H1 (cell line): Measurements from ENCODE around the gene SKIDA1. TPM values are rescaled to one million over a fixed set of nuclear protein-coding genes. Genes with fewer than 3 reads are reported as not detected.
A peak's percentile ranks its signal among the peaks of the same experiment; 100 is the strongest.

Experiments used
- CTCF ChIA-PET: fragments of 300-600 bp; sonication (Branson Sonifier 250); formaldehyde crosslinking; loops from one replicate; lab custom pipeline; 2021; ENCODE audit not compliant: partially characterized antibody; lab: Charles Lee
- POLR2A ChIA-PET: fragments of 300-600 bp; sonication (Branson Sonifier 250); formaldehyde crosslinking; loops from one replicate; lab custom pipeline; 2021; ENCODE audit warnings: inconsistent platforms; ENCODE audit not compliant: partially characterized antibody; lab: Charles Lee
- DNase-seq, 2 experiments: peaks; one replicate each; pipeline versions ENCODE4 v3.0.0 to v3.0.0-alpha.2; 2010 to 2022; ENCODE audit warnings: low spot score in 2 of 2, low read depth in 1 of 2, mixed read lengths in 1 of 2
- FAIRE-seq: peaks from 2 replicates; lab custom pipeline; 2011; peaks lifted over from hg19 to GRCh38; lab: Jason Lieb, UNC
- H2AFZ ChIP-seq: 2 replicates; pipeline ENCODE4 v1.8.1; 2012; ENCODE audit warnings: low read length, inconsistent platforms
- H2AK5ac ChIP-seq: 2 replicates; pipeline ENCODE4 v1.6.1; 2013; ENCODE audit warnings: low read depth, low read length
- H2BK120ac ChIP-seq: replicated peaks from 2 replicates; pipeline ENCODE3; 2013; ENCODE audit warnings: low read depth, low read length, inconsistent platforms
- H2BK12ac ChIP-seq: 2 replicates; pipeline ENCODE4 v1.6.1; 2013; ENCODE audit warnings: low read depth, low read length
- H2BK15ac ChIP-seq: 2 replicates; pipeline ENCODE4 v1.6.1; 2013; ENCODE audit warnings: low read length
- H2BK20ac ChIP-seq: 2 replicates; pipeline ENCODE4 v1.6.1; 2013; ENCODE audit warnings: low read length
- H2BK5ac ChIP-seq: 2 replicates; pipeline ENCODE4 v1.6.1; 2013; ENCODE audit warnings: low read depth, low read length
- H3K14ac ChIP-seq: 2 replicates; pipeline ENCODE4 v1.6.1; 2013; ENCODE audit warnings: inconsistent platforms; ENCODE audit not compliant: insufficient read length
- H3K18ac ChIP-seq: 2 replicates; pipeline ENCODE4 v1.6.1; 2013; ENCODE audit warnings: low read length; ENCODE audit errors: extremely low read depth
- H3K23ac ChIP-seq: 2 replicates; pipeline ENCODE4 v1.6.1; 2013; ENCODE audit warnings: inconsistent platforms; ENCODE audit not compliant: insufficient read length
- H3K23me2 ChIP-seq: 2 replicates; pipeline ENCODE4 v1.6.1; 2013; ENCODE audit warnings: low read depth, low read length
- H3K27ac ChIP-seq: 2 replicates; pipeline ENCODE4 v1.6.1; 2011; ENCODE audit warnings: low read depth, low read length, inconsistent platforms
- H3K27me3 ChIP-seq, 4 experiments: replicated peaks in 1 of 4; 1 replicate in 1 of 4; 2 replicates in 3 of 4; pipeline versions ENCODE4 v1.6.1 to v1.8.1; 2011 to 2013; ENCODE audit warnings: low read length in 3 of 4, mild to moderate bottlenecking in 3 of 4, inconsistent platforms in 2 of 4, mixed read lengths in 2 of 4, moderate library complexity in 1 of 4; ENCODE audit not compliant: control insufficient read depth in 3 of 4, insufficient read depth in 3 of 4; ENCODE audit errors: extremely low read depth in 1 of 4
- H3K36me3 ChIP-seq, 4 experiments: 2 replicates each; pipeline versions ENCODE4 v1.6.1 to v1.8.1; 2011 to 2013; ENCODE audit warnings: mild to moderate bottlenecking in 4 of 4, low read length in 3 of 4, moderate library complexity in 2 of 4, control low read depth in 1 of 4, inconsistent platforms in 1 of 4; ENCODE audit not compliant: insufficient read depth in 4 of 4, control insufficient read depth in 2 of 4
- H3K4ac ChIP-seq: replicated peaks from 2 replicates; pipeline ENCODE3; 2013; ENCODE audit warnings: low read length, low read depth, mixed read lengths, inconsistent platforms; ENCODE audit not compliant: insufficient read length
- H3K4me1 ChIP-seq, 4 experiments: replicated peaks in 1 of 4; 1 replicate in 1 of 4; 2 replicates in 3 of 4; pipeline versions ENCODE4 v1.6.1 to v1.8.1; 2011 to 2013; ENCODE audit warnings: low read length in 3 of 4, inconsistent platforms in 2 of 4, mixed read lengths in 1 of 4; ENCODE audit not compliant: insufficient read depth in 4 of 4, control insufficient read depth in 3 of 4
- H3K4me2 ChIP-seq, 2 experiments: 2 replicates each; pipeline versions ENCODE4 v1.6.1 to v1.8.1; 2011 to 2013; ENCODE audit warnings: low read depth in 2 of 2, low read length in 2 of 2, control low read depth in 1 of 2, inconsistent platforms in 1 of 2, mild to moderate bottlenecking in 1 of 2; ENCODE audit not compliant: insufficient read depth in 1 of 2
- H3K4me3 ChIP-seq, 4 experiments: fragments of 200-600, 300-600 bp in 1 of 4; sonication (generic), shearing (Covaris generic), sonication (Bioruptor Twin) in 1 of 4; 2 replicates each; pipeline versions ENCODE4 v1.5.1 to v1.8.1; 2011 to 2016; ENCODE audit warnings: low read length in 4 of 4, low read depth in 3 of 4, control low read depth in 2 of 4, inconsistent platforms in 2 of 4, mild to moderate bottlenecking in 2 of 4, mixed read lengths in 1 of 4, moderate library complexity in 1 of 4; ENCODE audit not compliant: insufficient read depth in 2 of 4; ENCODE audit errors: extremely low read depth in 1 of 4
- H3K56ac ChIP-seq: replicated peaks from 2 replicates; pipeline ENCODE3; 2013; ENCODE audit warnings: low read depth, mild to moderate bottlenecking, mixed read lengths, low read length, inconsistent platforms; ENCODE audit not compliant: insufficient read length
- H3K79me1 ChIP-seq: 2 replicates; pipeline ENCODE4 v1.6.1; 2013; ENCODE audit warnings: low read depth, low read length, control low read depth
- H3K79me2 ChIP-seq, 2 experiments: 2 replicates each; pipeline versions ENCODE4 v1.6.1 to v1.8.1; 2012 to 2013; ENCODE audit warnings: low read length in 2 of 2, mild to moderate bottlenecking in 2 of 2, inconsistent platforms in 1 of 2; ENCODE audit not compliant: insufficient read depth in 2 of 2, control insufficient read depth in 1 of 2
- H3K9ac ChIP-seq, 4 experiments: replicated peaks in 1 of 4; 1 replicate in 1 of 4; 2 replicates in 3 of 4; pipeline versions ENCODE4 v1.6.1 to v1.8.1; 2011 to 2013; ENCODE audit warnings: low read depth in 3 of 4, low read length in 3 of 4, control low read depth in 2 of 4, mild to moderate bottlenecking in 2 of 4, moderate library complexity in 2 of 4, inconsistent platforms in 1 of 4; ENCODE audit errors: extremely low read depth in 1 of 4
- H3K9me3 ChIP-seq, 2 experiments: 2 replicates each; pipeline versions ENCODE4 v1.6.1 to v1.8.1; 2012 to 2013; ENCODE audit warnings: mild to moderate bottlenecking in 2 of 2, moderate library complexity in 2 of 2, control low read depth in 1 of 2, inconsistent platforms in 1 of 2, low read depth in 1 of 2, low read length in 1 of 2, mixed read lengths in 1 of 2; ENCODE audit not compliant: insufficient read depth in 2 of 2
- H4K20me1 ChIP-seq, 2 experiments: replicated peaks in 1 of 2; 2 replicates each; pipeline versions ENCODE3 to v1.8.1; 2011 to 2013; ENCODE audit warnings: inconsistent platforms in 2 of 2, low read length in 2 of 2, mild to moderate bottlenecking in 1 of 2; ENCODE audit not compliant: insufficient read depth in 2 of 2, control insufficient read depth in 1 of 2
- H4K5ac ChIP-seq: 2 replicates; pipeline ENCODE4 v1.6.1; 2013; ENCODE audit warnings: low read length, low read depth, mixed read lengths, inconsistent platforms; ENCODE audit not compliant: insufficient read length
- H4K8ac ChIP-seq: 2 replicates; pipeline ENCODE4 v1.8.0; 2013; ENCODE audit warnings: mild to moderate bottlenecking, moderate library complexity, low read length, inconsistent platforms; ENCODE audit not compliant: insufficient read depth; ENCODE audit errors: extremely low read depth
- H4K91ac ChIP-seq: replicated peaks from 2 replicates; pipeline ENCODE3; 2013; ENCODE audit warnings: low read length, mixed read lengths, inconsistent platforms; ENCODE audit not compliant: insufficient read length
- HDAC6 ChIP-seq: IDR thresholded peaks from one replicate; pipeline ENCODE4 v1.7.1; 2012; ENCODE audit warnings: low read depth, mild to moderate bottlenecking, inconsistent platforms, low read length, moderate library complexity
- JUN ChIP-seq: IDR thresholded peaks from 2 replicates; pipeline ENCODE4 v1.6.1; 2011; ENCODE audit warnings: low read depth, mild to moderate bottlenecking, improper control_type of control experiment, low read length
- RAD21 ChIP-seq, 2 experiments: IDR thresholded peaks in 1 of 2; conservative IDR thresholded peaks in 1 of 2; 2 replicates each; pipeline ENCODE4 v1.6.1; 2011; ENCODE audit warnings: low read depth in 2 of 2, low read length in 2 of 2, improper control_type of control experiment in 1 of 2, inconsistent platforms in 1 of 2, mild to moderate bottlenecking in 1 of 2, moderate library complexity in 1 of 2
- WGBS, 2 experiments: shearing (Covaris generic) in 1 of 2; methylation state at CpG; one replicate each; pipeline versions ENCODE4 v1.1.6 to v1.1.7; 2013 to 2015; ENCODE audit warnings: low lambda C conversion rate in 2 of 2, mixed read lengths in 2 of 2, inconsistent platforms in 1 of 2, low coverage in 1 of 2, missing lambda C conversion rate in 1 of 2; ENCODE audit not compliant: insufficient replicate concordance in 2 of 2, insufficient coverage in 1 of 2, insufficient read length in 1 of 2; ENCODE audit errors: extremely low coverage in 1 of 2, missing lambda C conversion rate in 1 of 2; 5-methylcytosine and 5-hydroxymethylcytosine counted together
- polyA plus RNA-seq, 7 experiments: library from polyadenylated mRNA; depleted of rRNA in 3 of 7; stranded (reverse) in 5 of 7; unstranded in 2 of 7; fragments of >200 nt in 5 of 7; fragments of 200-250 nt in 2 of 7; gene quantifications; 1 replicate in 5 of 7; 2 replicates in 1 of 7; 4 replicates in 1 of 7; pipeline versions ENCODE4 v1.2.1 to v1.2.3, GENCODE V29; 2011 to 2013; ENCODE audit warnings: missing spikeins in 2 of 7, mixed read lengths in 2 of 7
- total RNA-seq: library from RNA; stranded (reverse); fragmentation: NEBNext Ultra II Directional; extraction: Animal tissue kit (Norgen Biotek cat#: 25700); gene quantifications from 2 replicates; pipeline ENCODE4 v1.2.1, GENCODE V29; 2021

The SKIDA1 gene
- total and polyA plus RNA-seq, 2 of the 8 experiments (the other 6 are each of a cell fraction or from before 2014, with no cell fraction given) = 1.5 to 8.0 TPM

DNA sequence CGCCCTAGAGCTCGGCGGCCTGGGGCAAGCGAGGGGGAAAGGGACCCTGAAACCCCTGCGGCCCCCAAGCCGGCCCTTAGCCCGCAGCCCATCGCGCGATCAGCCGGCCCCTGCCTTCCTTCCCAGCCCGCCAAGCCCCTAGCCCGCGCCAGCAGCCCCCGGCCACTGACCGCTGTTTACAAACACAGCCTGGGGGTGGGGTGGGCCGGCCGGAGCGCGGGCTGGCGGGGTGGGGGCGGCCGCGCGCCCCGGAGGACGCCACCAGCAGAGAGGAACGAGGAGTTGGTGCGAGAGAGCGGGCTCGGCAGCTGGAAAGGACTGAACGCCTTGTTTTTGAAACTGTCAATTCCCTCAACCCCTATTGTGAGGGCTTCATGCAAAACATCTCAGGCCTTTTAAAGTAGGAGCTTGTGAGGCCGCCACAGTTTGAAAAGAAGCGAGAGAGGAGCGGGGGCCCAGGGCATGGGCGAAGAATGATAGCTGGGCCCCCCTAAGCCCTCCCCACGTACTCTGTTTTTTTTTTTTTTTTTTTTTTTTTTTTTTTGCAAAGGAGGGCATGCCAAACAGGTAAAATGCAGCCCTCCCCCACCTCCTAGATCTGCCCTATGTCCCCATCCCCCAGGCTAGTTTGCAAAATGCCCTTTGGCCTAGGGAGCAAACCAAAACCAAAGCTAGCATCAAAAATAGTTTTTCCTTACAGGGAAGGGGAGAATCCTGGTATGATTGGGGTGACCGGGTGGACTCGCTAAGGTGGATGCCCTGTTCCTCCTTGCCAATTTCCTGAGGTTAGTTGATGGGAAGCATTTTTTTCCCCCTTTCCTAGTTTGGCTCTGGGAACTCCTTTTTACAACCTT is 15.0 kb downstream of the SKIDA1 start:
- H3K23ac ChIP-seq = no peak overlapping the region
- H2AFZ ChIP-seq = no peak overlapping the region
- TF ChIP-seq HDAC6 (no peak), JUN (no peak), RAD21 (IDR thresholded peaks at IDR 0.05 in 1 of 2, conservative IDR thresholded peaks at IDR 0.05 in 1 of 2; ENCODE audit: low read depth in 2 of 2, low read length in 2 of 2) (no peak)

More for the DNA sequence above, 15.0 kb downstream of the SKIDA1 start:
- CTCF ChIA-PET = interaction anchor here (1.6 to 4.3 kb wide), 4 partner anchors 11 to 247 kb away, joined by 5 to 36 read pairs (median 18); no protein-coding TSS in a partner anchor
- H3K36me3 ChIP-seq = no peaks in the 10 kb centered on the region
- H4K20me1 ChIP-seq = no peaks in the 10 kb centered on the region
- H3K4me1 ChIP-seq = peaks cover 16 to 56% (median 35%) of the 10 kb centered on the region in 4 experiments; a peak in 6 of 7 replicates
- peak overlapping the region; percentile 95 for H4K5ac ChIP-seq
- peak overlapping the region; percentile 30 for H3K4ac ChIP-seq
- H2BK15ac ChIP-seq = no peak overlapping the region
- H3K18ac ChIP-seq = no peak overlapping the region; the same call in 1 of the 2 replicates
- POLR2A ChIA-PET = interaction anchor here (0.6 to 12.2 kb wide), 6 partner anchors 12 to 240 kb away, joined by 3 to 352 read pairs (median 7); partner anchors contain the start of gene SKIDA1
- H4K8ac ChIP-seq = peak overlapping the region; percentile 99; the same call in 1 of the 2 replicates
- no peak overlapping the region for H2BK120ac ChIP-seq
- peak overlapping the region; percentile 94 for H2BK12ac ChIP-seq
- peak overlapping the region; percentile 97 for H2BK5ac ChIP-seq
- peaks cover 0 to 5% (median 5%) of the 10 kb centered on the region in 4 experiments; a peak in 3 of 7 replicates for H3K27me3 ChIP-seq
- H3K56ac ChIP-seq = peak overlapping the region; percentile 60
- no peak overlapping the region for H3K14ac ChIP-seq
- peak overlapping the region; percentile 100 for H4K91ac ChIP-seq
- 1% methylated on average over 15 of the region's 39 CpGs; no CpG with 5 or more reads in 1 of the 2 experiments for WGBS, 2 experiments
- H2AK5ac ChIP-seq = peak overlapping the region; percentile 69; the same call in 1 of the 2 replicates
- peak overlapping the region; percentile 82 to 100 for H3K4me2 ChIP-seq
- peaks cover 25% of the 10 kb centered on the region for H3K23me2 ChIP-seq
- FAIRE-seq (peak; percentile 48), DNase-seq (peak in 1 of 2 experiments; percentile 81)
- no peak overlapping the region for H2BK20ac ChIP-seq
- H3K4me3 ChIP-seq = peak overlapping the region; percentile 52 to 69 (median 56)
- peak overlapping the region; percentile 94 for H3K27ac ChIP-seq
- peak overlapping the region; percentile 54 to 91 (median 86) for H3K9ac ChIP-seq
- H3K79me1 ChIP-seq = no peaks in the 10 kb centered on the region
- H3K9me3 ChIP-seq = no peaks in the 10 kb centered on the region
- peaks cover 0 to 42% of the 10 kb centered on the region in 2 experiments; a peak in 3 of 4 replicates for H3K79me2 ChIP-seq
